GM21367 (cell line): ENCODE measurements around the gene C19orf81.

ENCODE experiments used
- ATAC-seq: cut with Tn5 transposase; IDR thresholded peaks from one replicate; pipeline ENCODE4 v1.9.1; 2021; ENCODE audit not compliant: unreplicated experiment

C19orf81 gene

DNA sequence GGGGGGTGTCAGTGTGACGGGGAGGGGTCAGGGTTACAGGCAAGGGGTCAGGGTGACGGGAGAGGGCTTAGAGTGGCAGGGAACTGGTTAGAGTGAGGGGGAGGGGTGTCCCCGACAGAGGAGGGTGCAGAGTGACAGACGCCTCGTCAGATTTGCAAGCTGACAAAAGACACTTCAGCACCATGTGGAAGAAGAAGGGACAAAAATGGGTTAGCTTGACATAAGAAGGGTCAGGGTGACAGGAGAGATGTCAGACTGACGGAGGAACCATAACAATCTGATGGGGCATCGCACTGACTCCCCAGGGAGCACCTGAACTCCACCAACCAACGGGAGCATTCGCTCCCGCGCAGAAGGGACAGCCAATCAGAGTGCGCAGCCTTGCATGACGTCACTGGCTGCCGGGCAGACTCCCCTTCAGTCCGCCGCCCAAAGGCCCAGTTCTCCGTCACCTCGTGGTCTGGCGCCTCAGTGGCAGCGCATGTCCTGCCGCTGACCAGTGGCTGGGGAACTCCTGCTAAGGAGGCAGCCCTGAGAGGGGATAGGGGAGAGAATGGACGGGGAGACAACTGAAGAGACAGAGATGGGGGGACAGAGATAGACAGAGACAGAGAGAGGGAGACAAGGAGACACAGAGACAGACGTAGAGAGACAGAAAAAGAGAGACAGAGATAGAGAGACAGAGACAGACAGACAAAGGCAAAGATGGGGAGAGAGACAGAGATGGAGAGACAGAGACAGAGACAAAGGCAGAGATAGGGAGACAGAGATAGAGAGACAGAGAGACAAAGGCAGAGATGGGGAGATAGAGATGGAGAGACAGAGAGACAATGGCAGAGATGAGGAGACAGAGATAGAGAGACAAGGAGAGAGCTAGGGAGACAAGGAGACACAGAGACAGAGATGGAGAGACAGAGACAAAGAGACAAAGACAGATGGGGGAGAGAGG, 30.2 kb downstream of the C19orf81 start:
- no peak for ATAC-seq

DNA sequence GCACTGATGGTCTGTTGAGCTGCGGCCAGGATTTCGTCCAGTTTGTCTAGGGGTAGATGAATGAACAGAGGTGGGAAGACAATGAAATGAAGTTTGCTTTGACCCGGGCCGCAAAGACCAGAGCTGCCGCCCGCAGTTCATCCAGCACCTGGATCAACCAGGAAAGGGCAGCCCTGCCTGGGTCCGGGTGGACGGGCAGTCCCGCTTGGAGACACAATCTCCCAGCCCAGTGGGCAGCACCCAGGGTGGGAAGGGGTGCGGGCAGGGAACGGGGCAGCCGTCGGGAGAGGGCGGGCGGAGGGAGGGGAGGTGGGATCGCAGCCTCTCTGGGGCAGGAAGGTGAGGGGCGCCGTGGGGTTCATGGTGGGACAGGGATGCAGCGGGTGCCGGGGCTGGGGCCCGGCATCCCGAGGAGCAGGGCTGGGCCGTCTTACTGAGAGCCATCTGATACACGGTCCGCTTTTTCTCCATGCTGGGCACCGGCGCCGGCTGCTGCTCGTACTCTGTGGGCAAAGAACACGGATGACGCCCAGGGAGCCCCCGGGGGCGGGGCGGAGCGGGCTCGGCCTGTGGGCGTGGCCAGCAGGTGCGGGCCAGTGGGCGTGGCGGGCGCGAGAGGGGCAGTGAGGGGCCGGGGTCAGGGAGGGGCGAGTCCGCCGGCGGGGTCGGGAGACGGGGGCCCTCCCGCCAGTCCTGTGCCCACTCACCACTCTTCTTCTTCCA, 37.2 kb downstream of the C19orf81 start:
- no peak for ATAC-seq

- ATAC-seq = no peak
These were observed 39.5 kb downstream of the C19orf81 start for GRCh38 chr19:50688766-50689165.

GRCh38 chr19:50690439-50690838, 41.2 kb downstream of the C19orf81 start:
- no peak for ATAC-seq

GRCh38 chr19:50693064-50693975, 44.1 kb downstream of the C19orf81 start:
- ATAC-seq = no peak

DNA sequence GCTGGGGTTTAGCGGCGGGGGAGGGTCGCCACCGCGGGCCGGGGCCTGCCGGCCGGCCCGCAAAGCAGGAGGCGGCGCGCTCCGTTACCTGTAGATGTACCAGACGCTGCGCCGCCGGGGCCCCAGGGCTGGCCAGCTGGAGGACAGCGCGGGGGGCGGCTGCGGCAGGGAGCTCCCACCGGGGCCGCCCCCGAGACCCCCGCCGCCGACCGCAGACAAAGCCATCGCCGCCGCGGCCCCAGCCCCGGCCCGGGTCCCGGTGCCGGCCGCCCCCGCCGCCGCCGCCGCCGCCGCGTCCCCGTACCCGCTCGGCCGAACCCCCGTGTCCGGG, 45.5 kb downstream of the C19orf81 start:
- no peak for ATAC-seq

DNA sequence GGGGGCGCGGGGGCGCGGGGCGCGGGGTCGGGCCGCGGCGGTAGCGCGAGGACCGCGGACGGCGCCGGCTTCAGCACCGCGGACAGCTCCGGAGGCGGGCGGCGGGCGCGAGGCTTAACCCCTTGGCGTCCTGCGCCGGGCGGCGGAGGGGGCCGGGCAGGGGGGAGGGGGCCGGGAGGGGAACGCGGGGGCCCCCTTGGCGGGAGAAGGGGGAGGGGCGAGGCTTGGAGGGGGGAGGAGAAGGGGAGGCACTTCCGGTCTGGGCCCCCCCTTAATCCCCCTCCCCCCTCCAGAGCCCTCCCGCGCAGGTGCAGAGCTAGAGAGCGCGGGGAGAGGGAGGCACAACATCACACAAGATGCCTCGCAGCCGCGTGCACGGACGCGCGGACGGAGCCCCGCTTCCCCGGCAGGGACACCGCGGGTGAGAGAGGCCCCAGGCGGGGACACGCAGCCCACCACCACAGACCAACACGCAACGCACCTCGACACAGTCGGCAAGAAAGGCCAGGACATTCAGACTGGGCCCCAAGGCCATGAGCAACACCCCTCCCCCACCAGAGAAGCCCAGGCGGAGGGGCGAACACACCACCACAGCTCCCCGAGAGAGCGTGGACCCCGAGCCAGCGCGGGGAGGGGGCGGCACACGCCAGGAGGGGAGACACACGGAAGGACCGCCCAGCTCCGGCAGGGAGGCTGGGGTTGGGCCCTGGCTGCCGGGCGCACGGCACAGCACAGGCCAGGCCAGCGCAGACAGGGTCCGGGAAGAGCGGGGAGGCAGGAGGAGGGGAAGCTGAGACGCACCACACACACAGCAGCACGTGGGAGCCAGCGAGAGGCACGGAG, 46.2 kb downstream of the C19orf81 start:
- no peak for ATAC-seq

- ATAC-seq = no peak
These were observed 46.8 kb downstream of the C19orf81 start for GRCh38 chr19:50696094-50696483.

GRCh38 chr19:50697414-50698124, 48.3 kb downstream of the C19orf81 start:
- no peak for ATAC-seq

DNA sequence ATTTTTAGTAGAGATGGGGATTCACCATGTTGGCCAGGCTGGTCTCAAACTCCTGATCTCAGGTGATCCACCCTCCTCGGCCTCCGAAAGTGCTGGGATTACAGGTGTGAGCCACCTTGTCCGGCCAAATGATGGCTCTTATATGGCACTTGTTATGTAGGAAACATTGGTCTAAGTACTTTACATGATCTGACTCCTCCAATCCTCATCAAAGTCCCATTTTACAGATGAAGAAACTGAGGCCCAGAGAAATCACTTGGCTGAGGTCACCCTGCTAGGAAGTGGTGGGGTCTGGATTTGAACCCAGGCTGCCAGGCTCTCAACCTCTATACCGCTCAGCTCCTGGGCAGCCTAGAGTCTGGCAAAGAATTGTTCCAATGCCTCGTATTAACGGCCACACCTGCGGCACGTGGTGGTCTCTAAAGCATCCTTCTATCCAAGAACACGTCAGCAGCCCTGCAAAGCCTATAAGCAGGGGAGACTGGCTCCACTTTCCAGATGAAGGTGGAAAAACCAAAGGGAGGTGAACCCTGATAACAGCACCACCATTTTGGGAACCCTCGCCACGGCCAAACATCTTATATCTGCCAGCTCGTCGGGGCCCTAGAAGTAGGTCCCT, 52.2 kb downstream of the C19orf81 start:
- no peak for ATAC-seq

DNA sequence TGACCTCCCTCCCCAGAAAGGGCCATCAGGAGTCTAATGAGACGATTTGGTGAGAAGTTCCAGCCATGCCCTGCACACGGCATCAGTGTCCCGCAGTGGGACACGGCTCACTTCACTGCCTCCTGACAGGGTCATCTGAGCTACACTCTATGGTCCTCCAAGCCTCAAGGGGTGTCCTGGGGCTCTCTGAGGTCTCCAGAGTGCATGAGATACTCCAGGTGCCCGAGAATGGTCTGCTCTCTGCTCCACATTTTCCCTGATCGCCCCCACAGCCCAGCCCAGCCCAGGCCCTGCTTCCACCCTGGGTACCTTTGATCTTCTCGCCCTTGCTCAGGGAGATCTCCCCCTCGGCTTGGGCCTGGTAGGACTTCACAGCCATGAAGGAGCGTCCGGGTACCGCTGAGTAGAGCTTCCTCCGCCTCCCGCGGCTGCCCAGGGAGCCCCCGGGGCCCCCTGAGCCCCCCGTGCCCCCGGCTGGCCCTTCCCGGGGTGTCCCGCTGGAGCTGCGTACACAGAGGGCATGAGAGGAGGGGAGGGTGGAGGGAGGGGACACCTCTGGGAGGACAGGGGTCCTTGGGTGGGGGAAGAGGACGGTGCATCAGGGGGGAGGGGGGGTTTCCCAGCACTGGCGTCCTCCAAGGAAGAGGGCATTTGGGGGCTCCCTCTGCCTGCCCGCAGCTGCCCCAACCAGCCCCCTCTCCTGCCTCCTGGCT, 53.1 kb downstream of the C19orf81 start:
- no peak for ATAC-seq

DNA sequence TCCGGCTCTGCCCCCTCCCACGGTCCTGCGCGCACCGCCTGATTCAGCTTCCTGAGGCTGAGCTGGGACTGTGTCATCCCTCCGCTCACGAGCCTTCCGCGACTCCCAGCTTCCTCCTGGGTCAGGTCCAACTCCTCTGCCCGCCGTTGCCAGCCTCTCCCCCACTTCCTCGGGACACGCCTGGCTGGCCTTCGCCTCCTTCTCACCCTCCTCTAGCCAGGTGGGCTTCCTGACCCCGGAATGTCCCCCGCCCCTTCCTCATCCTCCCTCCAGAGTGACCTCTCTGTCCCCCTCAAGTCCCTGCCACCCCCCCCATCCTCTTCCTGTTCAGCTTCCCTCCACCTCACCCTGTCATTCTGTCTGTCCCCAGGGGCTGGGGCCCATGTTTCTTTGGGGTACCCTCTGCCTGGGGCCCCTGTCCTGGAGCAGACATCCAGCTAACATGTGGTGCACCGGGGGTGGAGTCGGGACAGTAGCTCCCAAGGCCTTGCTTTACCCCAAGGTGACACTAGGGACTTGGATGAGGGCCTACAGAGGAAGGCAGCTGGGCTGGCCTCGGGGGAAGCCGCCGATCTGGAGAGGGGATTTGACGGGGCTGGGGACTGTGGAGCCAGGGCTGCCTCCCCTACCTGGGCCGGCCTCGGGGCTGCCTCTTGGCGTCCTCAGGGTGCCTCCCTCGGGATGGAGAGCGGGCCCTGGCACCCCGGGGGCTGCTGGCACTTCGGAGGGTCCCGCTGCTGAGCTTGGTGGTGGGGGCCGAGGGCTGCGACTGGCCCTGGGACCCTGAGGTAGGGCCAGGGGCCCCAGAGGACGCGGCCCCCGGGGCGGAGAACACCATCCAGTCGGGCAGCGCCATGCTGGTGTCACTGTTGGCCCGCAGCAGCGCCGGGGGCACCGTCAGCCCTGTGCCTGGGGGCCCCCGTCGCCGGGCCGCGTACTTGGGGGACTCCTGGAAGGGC, 53.9 kb downstream of the C19orf81 start:
- ATAC-seq = no peak

DNA sequence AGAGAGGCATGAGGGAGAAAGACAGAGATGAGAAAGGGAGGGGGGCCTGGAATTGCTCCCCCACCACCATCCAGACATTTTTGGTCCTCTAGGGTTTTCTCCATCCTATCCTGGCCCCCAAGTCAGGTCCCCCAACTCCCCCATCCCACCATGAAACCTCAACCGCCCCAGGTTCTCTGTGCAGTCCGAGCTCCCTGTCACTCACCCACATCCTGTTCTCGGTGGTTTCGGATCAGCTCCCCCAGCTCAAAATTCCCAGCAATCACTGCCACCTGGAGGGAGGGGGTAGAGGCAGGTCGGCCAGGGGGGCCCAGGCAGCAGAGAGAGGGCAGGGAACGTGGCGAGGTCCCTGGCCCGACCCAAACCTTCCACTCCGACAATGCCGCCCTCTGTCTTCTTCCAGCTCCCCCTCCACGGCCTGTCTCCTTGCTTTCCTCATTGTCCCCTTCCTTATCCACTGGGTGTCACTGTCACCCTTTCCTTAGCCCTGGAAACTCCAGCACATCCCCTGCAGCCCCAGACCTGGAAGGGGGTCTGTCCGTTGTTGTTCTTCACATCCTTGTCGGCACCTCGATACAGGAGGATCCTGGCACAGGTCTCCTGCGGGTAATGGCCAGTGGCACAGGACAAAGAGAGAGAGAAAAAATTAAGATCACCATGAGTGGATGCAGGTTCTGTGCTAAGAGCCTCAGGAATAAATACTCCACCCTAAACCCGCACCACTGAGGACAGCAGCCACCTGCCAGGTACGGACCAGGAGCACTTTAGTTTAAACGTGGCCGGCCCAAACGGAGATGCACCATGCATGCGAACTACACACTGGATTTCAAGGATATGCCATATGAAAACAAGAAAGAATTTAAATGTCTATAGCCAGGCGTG, 54.9 kb downstream of the C19orf81 start:
- no peak for ATAC-seq

DNA sequence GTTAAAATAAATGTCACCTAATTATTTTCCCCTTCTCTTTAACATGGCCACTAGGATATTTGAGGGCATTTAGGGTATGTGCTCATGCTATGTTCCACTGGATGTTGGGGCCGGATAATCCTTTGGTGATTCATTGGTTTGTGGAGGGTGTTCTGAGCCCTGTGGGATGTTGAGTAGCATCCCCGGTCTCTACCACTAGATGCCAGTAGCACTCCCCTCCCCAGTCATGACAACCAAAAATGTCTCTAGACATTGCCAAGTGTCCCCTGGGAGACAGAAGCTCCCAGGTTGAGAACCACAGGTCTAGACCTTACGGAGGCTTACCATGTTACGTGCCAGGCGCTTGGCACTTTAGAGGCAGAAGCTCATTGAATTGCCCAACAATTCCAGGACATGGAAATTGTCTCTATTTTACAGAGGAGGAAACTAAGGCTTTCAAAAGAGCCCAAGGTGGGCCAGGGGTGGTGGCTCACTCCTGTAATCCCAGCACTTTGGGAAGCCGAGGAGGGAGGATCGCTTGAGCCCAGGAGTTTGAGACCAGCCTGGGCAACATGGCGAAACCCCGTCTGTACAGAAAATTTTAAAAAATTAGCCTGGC, 56.3 kb downstream of the C19orf81 start:
- ATAC-seq = no peak

DNA sequence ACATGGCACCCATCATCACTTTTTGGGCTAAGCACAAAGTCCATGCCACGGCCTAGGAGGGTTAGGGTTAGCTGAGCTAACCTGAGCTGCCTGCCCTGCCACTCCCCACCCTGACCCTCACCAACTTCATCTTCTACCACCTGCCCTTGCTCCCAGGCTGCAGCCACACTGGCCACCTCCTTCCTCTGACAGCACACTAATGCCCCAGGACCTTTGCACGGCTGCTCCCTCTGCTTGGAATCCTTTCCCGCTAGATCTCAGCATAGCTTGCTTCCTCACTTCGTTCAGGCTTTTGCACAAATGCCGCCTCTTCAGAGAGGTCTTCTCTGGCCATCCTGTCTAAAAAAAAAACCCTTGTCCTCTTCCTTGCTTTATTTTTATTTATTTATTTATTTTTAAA, 57.1 kb downstream of the C19orf81 start:
- no peak for ATAC-seq

DNA sequence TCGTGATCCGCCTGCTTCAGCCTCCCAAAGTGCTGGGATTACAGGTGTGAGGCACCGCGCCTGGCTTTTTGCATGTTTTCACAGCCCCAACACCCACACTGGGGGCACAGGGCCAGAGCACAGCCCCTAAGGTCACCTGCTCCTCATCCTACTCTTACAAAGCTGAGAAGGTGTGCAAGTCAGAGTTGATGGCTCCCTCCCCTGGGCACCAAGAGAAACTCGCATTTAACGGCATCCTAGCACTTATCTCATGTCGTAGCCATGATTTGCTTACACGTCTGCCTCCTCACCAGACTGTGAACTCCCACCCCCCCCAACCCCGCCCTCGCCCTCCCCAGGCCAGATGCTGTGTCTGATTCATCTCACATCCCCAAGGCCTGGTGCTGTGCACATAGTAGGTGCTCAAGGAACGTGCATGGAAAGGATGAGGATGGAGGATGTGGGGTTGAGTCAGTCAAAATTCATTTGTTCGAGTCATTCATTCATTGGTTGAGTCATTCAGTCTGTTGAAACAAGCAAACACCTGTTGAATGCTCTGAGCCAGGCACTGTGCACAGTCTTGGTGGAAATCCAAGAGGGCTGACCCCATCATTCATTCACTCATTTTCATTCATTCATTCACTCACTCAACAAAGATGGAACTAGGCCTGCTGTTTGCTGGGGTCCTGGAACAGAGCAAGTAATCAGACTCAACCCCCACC, 59.1 kb downstream of the C19orf81 start:
- ATAC-seq = no peak
